ENCODE results near the gene NHP2.

DNA sequence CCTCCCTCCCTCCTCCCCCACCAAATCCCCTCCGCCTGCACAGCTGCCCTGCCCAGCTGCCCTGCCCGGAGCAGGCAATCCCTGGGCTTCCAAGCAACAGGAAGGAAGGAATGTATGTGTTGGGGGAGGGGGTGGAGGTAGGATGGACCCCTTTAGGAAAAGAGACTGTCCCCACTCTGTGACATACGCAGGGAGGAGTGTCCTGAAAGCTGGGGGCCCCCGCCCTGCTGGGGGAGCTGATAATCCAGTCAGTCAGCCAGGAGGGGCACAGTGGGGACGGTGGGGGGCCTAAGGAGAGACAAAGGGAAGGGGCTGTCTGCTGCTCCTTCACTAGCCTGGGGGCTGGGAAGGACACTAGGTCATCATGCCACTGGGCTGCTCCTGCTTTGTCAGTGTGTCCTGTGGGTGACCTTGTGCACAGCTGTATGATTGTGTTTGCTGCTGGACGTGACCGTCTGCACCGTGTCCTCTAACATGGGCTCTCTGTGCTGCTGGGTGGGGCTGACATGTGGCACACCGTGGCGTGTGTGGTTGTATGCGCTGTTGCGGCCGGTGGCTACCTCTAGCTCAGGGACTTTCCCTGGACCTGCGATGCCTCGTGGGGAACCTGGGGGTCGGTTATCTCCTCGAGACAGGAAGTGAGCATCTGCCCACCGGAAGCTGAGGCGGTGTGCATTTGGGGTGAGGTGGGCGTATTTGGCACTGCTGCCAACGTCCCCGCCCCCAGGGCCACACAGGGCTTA lies 37.4 kb downstream of the NHP2 start:
- no peak for TF ChIP-seq POLR2AphosphoS5 (IDR thresholded peaks at IDR 0.05)
- TF ChIP-seq, protein P1, sequence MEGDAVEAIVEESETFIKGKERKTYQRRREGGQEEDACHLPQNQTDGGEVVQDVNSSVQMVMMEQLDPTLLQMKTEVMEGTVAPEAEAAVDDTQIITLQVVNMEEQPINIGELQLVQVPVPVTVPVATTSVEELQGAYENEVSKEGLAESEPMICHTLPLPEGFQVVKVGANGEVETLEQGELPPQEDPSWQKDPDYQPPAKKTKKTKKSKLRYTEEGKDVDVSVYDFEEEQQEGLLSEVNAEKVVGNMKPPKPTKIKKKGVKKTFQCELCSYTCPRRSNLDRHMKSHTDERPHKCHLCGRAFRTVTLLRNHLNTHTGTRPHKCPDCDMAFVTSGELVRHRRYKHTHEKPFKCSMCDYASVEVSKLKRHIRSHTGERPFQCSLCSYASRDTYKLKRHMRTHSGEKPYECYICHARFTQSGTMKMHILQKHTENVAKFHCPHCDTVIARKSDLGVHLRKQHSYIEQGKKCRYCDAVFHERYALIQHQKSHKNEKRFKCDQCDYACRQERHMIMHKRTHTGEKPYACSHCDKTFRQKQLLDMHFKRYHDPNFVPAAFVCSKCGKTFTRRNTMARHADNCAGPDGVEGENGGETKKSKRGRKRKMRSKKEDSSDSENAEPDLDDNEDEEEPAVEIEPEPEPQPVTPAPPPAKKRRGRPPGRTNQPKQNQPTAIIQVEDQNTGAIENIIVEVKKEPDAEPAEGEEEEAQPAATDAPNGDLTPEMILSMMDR (IDR thresholded peaks at IDR 0.05; ENCODE audit: poor library complexity, severe bottlenecking), result no peak
- TF ChIP-seq TAF1 (IDR thresholded peaks at IDR 0.05; ENCODE audit: low read depth), result no peak
- TF ChIP-seq EZH2 (IDR thresholded peaks at IDR 0.05; ENCODE audit: borderline replicate concordance, insufficient read depth, low read length, poor library complexity, severe bottlenecking), result no peak
